Measurements from ENCODE around the gene CCKAR. TPM values are rescaled to one million over a fixed set of nuclear protein-coding genes. Genes with fewer than 3 reads are reported as not detected.

CCKAR gene
- total and polyA plus RNA-seq, 10 of the 15 experiments (the other 5 are each of a cell fraction or from before 2014, with no cell fraction given): not detected

GRCh38 chr4:26457412-26457811 is 32.9 kb downstream of the CCKAR start:
- Histone ChIP-seq H4K20me1 (ENCODE audit: control insufficient read depth, insufficient read depth) (no peaks in the 10 kb centered on the region), H3K9me3 (replicated peaks; ENCODE audit: control insufficient read depth, insufficient read depth, low read length) (no peaks in the 10 kb centered on the region), H3K4me1 (ENCODE audit: control insufficient read depth, insufficient read depth, low read length) (no peaks in the 10 kb centered on the region; the same call in 1 of the 2 replicates), H2AFZ (ENCODE audit: control insufficient read depth, low read depth, low read length) (no peak overlapping the region), H3K79me2 (ENCODE audit: control insufficient read depth, insufficient read depth, low read length) (no peaks in the 10 kb centered on the region), H3K9ac (ENCODE audit: control insufficient read depth, insufficient read depth, low read length) (no peak overlapping the region), H3K4me3 (no peak overlapping the region), H3K27me3 (replicated peaks in 1 of 2; ENCODE audit: control insufficient read depth in 2 of 2, insufficient read depth in 2 of 2, low read length in 1 of 2) (no peaks in the 10 kb centered on the region), H3K36me3 (ENCODE audit: control insufficient read depth in 2 of 2, insufficient read depth in 2 of 2, low read length in 1 of 2) (no peaks in the 10 kb centered on the region), H3K27ac (ENCODE audit: control insufficient read depth, insufficient read depth) (no peak overlapping the region), H3K4me2 (ENCODE audit: control insufficient read depth, insufficient read depth) (no peak overlapping the region)
- SMC1A ChIA-PET (ENCODE audit: uncharacterized antibody, unreplicated experiment): interaction anchor here (1.4 kb wide), 1 partner anchor 369 kb away, joined by 3 read pairs; no protein-coding TSS in a partner anchor
- BruUV-seq (replicated peaks): no TSS peak
- WGBS (ENCODE audit: insufficient coverage, insufficient replicate concordance, low lambda C conversion rate, missing lambda C conversion rate): 54% methylated on average over 6 of the region's 6 CpGs
- in situ Hi-C loops (cut with MboI) (loop anchor here (5.0 kb wide), 1 partner anchor 550 kb away; no protein-coding TSS in a partner anchor), intact Hi-C loops (cut with micrococcal nuclease; ENCODE audit: unreplicated experiment) (loop anchor here (5.0 kb wide), 1 partner anchor 405 kb away; the partner anchor contains the start of gene STIM2)
- DNase-seq (ENCODE audit: low read depth, low spot score): no peak
- RAD21 ChIA-PET (ENCODE audit: unreplicated experiment): no interaction called here
- TF ChIP-seq MXI1 (IDR thresholded peaks at IDR 0.05; ENCODE audit: low read depth, low read length): no peak
- TF ChIP-seq ATF2 (IDR thresholded peaks at IDR 0.05; ENCODE audit: low read length): no peak
- no peak for TF ChIP-seq ZNF274 (IDR thresholded peaks at IDR 0.05; ENCODE audit: insufficient read depth, insufficient read length)
- no peak for ATAC-seq
- CTCF ChIA-PET: interaction anchor here (0.7 to 7.1 kb wide), 6 partner anchors 8 to 550 kb away, joined by 3 to 78 read pairs (median 6); no protein-coding TSS in a partner anchor
- POLR2A ChIA-PET: no interaction called here
- FAIRE-seq: no peak

GRCh38 chr4:26455571-26455970 is 34.7 kb downstream of the CCKAR start:
- no peak overlapping the region for H3K27ac ChIP-seq (ENCODE audit: control insufficient read depth, insufficient read depth)
- no peak overlapping the region for H3K4me2 ChIP-seq (ENCODE audit: control insufficient read depth, insufficient read depth)
- CTCF ChIA-PET: interaction anchor here (1.1 kb wide), 1 partner anchor 554 kb away, joined by 5 read pairs; no protein-coding TSS in a partner anchor
- SMC1A ChIA-PET (ENCODE audit: uncharacterized antibody, unreplicated experiment): interaction anchor here (0.5 to 1.2 kb wide), 3 partner anchors 46 to 664 kb away, joined by 3 read pairs; no protein-coding TSS in a partner anchor
- no peaks in the 10 kb centered on the region for H3K9me3 ChIP-seq (replicated peaks; ENCODE audit: control insufficient read depth, insufficient read depth, low read length)
- POLR2A ChIA-PET: no interaction called here
- TF ChIP-seq SMAD5 (IDR thresholded peaks at IDR 0.05; ENCODE audit: low read depth): no peak
- no peak for TF ChIP-seq SUZ12 (IDR thresholded peaks at IDR 0.05; ENCODE audit: unreplicated experiment)
- no peak for TF ChIP-seq NR2C1 (IDR thresholded peaks at IDR 0.05)
- TF ChIP-seq NR2C2 (IDR thresholded peaks at IDR 0.05; ENCODE audit: borderline replicate concordance, control insufficient read depth, insufficient read length, low read depth): no peak
- DNase-seq (ENCODE audit: low read depth, low spot score) (no peak), FAIRE-seq (no peak), ATAC-seq (no peak)
- no peak overlapping the region for H2AFZ ChIP-seq (ENCODE audit: control insufficient read depth, low read depth, low read length)
- no peaks in the 10 kb centered on the region for H3K36me3 ChIP-seq (ENCODE audit: control insufficient read depth in 2 of 2, insufficient read depth in 2 of 2, low read length in 1 of 2)
- H3K27me3 ChIP-seq (replicated peaks in 1 of 2; ENCODE audit: control insufficient read depth in 2 of 2, insufficient read depth in 2 of 2, low read length in 1 of 2): no peaks in the 10 kb centered on the region
- BruUV-seq (replicated peaks): no TSS peak
- H3K9ac ChIP-seq (ENCODE audit: control insufficient read depth, insufficient read depth, low read length): no peak overlapping the region
- WGBS (ENCODE audit: insufficient coverage, insufficient replicate concordance, low lambda C conversion rate, missing lambda C conversion rate): 0% methylated on average over 2 of the region's 2 CpGs
- H3K4me3 ChIP-seq: no peak overlapping the region
- no peaks in the 10 kb centered on the region; the same call in 1 of the 2 replicates for H3K4me1 ChIP-seq (ENCODE audit: control insufficient read depth, insufficient read depth, low read length)
- intact Hi-C loops (cut with micrococcal nuclease; ENCODE audit: unreplicated experiment) (loop anchor here (5.0 kb wide), 1 partner anchor 407 kb away; the partner anchor contains the start of gene STIM2), in situ Hi-C loops (cut with MboI) (loop anchor here (5.0 kb wide), 1 partner anchor 552 kb away; no protein-coding TSS in a partner anchor)
- H4K20me1 ChIP-seq (ENCODE audit: control insufficient read depth, insufficient read depth): no peaks in the 10 kb centered on the region
- H3K79me2 ChIP-seq (ENCODE audit: control insufficient read depth, insufficient read depth, low read length): no peaks in the 10 kb centered on the region
- RAD21 ChIA-PET (ENCODE audit: unreplicated experiment): no interaction called here

Measured in GM12878 (cell line).